Upper lobe of left lung (tissue), 4 donors: ENCODE measurements around the gene CRISPLD2.

ENCODE experiments used
- CTCF ChIP-seq, 6 experiments: fragments of 450-650 bp in 4 of 6; fragments of 200-600 bp in 2 of 6; sonication (generic) in 2 of 6; IDR thresholded peaks; one replicate each; pipeline ENCODE4 v1.5.1; 2016 to 2019; ENCODE audit warnings: antibody characterized with exemption in 6 of 6
- POLR2A ChIP-seq, 4 donors: fragments of 450-650 bp; IDR thresholded peaks; one replicate each; pipeline ENCODE4 v1.5.1; 2016 to 2017; ENCODE audit warnings: antibody characterized with exemption in 4 of 4, mild to moderate bottlenecking in 2 of 4

- no peak for TF ChIP-seq CTCF (IDR thresholded peaks at IDR 0.05)
- TF ChIP-seq POLR2A (IDR thresholded peaks at IDR 0.05) = no peak
Observed at GRCh38 chr16:84818133-84818532, 1.7 kb upstream of the CRISPLD2 start.
